Stimulated activated CD4-positive, alpha-beta T cell treated with anti-CD3 and anti-CD28 coated beads, Interleukin-2, amount 100 ng/mL, for 24 hours (primary cell): Measurements from ENCODE around the gene CPE.

ENCODE experiments used
- DNase-seq, 2 donors: peaks; one replicate each; pipeline ENCODE4 v3.0.0-alpha.2; 2020

CPE gene

GRCh38 chr4:165367040-165367439 is 11.8 kb upstream of the CPE start:
- DNase-seq = no peak

DNA sequence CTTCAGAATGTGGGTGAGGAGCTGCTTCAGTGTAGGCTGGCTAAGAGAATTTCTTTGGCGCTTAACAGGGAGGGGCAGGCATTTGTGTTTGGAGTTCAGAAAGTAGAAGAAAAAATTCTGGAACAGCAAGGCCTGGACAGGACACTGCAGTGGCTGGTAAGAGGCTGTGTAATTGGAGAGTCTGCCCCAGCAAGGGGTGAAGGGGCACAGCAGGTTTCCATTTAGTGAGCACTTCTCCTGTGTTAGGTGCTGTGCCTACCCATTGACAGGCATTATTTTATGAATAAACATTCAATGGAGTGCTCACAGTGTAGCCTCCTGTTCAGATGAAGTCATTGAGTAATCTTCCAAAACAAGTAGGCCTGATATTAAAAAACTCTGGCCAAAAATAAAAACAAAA is 10.7 kb upstream of the CPE start:
- no peak for DNase-seq

GRCh38 chr4:165368567-165368966 is 10.2 kb upstream of the CPE start:
- no peak for DNase-seq

- no peak for DNase-seq
Measured at GRCh38 chr4:165369522-165369921, 9.3 kb upstream of the CPE start.

DNA sequence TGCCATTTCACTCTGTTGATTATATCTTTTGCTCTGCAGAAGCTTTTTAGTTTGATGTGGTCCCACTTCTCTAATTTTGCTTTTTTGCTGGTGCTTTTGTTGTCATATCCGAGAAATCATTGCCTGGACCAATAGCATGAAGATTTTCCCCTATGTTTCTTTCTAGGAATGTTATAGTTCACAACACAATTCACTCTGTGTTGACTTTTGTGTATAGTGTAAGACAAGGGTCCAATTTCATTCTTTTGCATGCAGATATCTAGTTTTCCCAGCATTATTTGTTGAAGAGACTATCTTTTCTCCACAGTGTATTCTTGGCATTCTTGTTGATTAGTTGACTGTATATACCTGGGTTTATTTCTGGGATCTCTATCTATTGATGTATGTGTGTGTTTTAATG is 8.3 kb upstream of the CPE start:
- no peak for DNase-seq

DNA sequence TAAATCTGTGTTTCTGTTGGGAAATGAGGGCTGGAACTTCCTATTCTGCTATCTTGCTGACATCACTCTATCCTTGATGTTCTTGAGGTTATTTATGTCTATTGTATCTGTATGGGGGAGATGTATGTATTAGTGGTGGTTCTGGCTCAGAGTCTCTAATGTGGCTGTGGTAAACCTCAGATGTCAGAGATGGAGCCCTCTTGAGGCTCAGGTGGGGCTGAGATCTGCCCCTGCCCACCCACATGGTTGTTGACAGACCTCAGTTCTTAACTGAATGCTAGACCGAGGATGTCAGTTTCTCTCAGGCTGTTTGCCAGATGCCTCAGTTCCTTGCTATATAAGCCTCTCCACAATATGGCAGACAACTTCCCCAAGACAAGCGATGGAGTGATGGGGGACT is 3.3 kb upstream of the CPE start:
- no peak for DNase-seq

DNA sequence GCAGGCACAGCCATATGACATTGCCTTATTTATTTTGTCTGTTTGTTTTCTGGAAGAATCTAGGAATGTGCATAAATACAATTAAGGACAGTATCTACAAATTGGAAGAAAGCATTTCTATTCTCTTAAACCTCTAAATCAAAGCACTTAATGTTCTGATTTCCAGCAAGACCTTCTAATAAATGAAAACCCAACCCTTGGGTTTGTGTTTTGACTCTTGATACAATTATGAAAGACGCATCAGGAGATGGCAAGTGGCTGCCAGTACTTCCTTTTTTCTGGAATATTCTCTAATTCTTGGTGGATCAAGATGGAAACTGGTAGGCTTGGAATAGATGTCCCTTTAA is 437 bp upstream of the CPE start:
- DNase-seq = no peak

DNA sequence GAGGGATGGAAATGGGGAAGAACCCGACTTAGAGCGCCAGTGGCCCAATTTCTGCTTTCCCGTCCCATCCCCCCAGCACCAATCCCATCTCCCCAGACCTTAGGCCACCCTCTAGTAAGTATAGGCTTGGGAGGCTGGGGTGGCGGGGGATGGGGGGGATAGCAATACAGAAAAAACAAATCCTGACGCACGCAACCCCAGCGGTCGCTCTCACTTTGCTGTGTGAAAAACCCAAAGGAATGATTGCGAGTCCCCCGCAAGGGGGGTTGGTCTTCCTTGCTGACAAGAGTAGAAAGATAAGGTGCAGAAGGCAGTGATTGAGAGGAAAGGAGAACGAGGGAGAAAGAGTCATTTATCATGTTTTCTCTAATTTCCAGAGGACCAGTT is 863 bp downstream of the CPE start:
- DNase-seq = no peak

DNA sequence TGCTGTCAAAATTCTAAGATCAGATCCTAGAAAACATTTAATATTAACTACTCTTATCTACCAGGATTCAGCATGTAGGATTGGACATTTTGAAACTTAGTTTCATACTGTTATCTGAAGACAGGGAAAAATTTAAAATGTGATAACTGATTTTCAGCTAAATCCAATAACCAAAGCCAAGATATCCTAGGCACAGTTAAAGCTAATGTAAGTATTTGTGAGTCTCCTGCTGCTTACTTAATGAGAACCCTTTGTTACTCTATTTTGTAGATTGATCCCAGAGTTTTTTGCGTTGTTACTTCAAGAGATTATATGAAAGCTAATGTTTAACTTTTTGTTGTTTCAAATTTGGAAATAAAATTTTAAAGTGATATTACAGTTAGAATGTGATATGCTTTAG is 2.0 kb downstream of the CPE start:
- DNase-seq = no peak

DNA sequence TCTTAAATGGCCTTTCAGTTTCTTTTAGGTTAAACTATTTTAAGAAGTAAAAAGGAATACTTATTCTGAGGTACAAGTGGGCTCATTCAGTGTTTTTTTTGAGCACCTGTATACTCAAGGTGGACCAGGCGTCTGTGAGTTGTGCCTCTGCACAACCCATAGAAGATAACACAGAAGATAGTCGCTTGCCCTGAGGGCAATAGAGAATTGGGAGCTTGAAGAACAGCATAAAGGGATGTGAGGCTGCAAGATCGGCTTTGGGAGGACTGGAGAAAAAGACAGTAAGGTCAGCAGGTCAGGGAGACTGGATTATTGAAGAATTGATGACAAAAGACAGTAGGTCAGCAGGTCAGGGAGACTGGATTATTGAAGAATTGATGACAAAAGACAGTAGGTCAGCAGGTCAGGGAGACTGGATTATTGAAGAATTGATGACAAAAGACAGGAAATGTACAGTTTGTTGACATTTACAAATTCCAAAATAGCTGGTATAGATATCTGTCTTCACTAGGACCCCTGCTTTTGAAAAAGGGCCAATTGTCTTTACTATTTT is 3.1 kb downstream of the CPE start:
- no peak for DNase-seq

DNA sequence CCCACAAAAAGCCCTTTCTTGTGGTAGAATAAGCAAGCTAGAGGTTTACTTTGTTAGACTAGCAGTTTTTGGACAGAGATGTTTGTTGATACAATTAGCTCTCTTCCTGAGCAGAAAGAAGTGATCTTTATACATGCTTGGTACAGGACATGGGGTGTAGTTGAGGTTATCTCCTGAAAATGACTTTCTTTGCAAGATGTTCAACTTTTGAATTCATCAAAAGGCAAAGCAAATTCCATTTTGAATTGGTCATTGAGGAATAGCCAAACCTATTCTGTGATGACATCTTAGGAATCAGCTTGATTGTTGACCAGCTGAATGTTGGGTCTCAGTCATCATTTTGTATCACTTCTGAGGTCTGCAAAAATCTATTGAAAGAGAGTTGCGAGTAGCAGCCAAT is 3.8 kb downstream of the CPE start:
- no peak for DNase-seq

- no peak for DNase-seq
Measured at GRCh38 chr4:165383591-165384073, 4.8 kb downstream of the CPE start.

- no peak for DNase-seq
Measured at GRCh38 chr4:165384186-165384585, 5.4 kb downstream of the CPE start.

DNA sequence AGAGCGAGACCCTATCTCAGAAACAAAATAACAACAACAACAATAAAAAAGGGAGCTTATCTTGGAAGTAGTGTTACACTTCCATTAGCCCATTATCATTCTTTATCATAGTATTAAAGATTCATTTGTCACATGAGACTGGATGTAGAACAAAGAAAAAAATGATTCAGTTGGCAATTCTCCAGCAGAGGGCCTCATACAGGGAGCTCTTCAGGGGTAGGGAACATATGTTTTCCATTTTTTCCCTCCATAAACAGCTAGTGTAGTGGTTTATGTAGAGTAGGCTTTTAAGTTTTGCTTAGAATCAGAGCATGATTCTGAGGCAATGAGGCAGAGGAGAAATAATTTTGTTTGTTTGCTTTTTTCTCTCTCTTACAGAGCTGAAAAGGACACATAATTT is 5.8 kb downstream of the CPE start:
- DNase-seq = no peak

DNA sequence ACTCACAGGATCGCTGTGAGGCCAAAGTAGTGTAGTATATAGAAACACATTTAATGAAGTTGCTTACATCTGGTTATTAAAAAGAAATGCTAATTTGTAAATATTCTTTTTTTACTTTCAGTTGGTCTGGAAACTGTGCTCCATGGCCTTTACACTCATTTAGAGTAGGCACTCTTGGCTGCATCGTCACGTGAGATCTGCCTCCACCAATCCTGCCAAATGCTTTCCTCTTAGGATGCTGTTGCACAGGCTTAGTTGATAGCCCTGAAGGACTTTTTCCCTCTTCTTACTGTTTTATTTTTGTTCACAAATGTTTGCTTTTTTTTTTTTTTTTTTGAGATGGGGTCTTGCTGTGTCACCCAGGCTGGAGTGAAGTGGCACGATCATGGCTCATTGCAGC is 6.3 kb downstream of the CPE start:
- DNase-seq = no peak

DNA sequence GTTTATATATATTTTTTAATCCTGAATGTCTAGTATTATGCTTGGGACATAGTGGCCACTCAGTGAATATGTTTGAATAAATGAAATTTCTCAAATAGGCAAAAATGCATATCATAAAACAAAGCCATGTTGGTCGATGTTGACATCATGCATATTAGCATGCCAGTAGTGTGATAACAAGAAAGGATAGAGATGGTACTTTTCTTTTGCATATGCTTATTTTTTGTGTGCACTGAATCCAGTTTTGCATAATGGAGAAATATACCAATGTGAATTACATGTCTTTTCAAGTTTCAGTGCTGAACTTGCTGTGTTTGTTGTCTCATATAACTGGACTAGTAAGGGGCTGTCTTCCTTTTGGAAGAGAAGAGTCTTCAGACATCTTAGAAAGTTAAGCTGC is 7.5 kb downstream of the CPE start:
- DNase-seq = no peak

- DNase-seq = no peak
Measured at GRCh38 chr4:165388756-165389155, 9.9 kb downstream of the CPE start.

- DNase-seq = no peak
Measured at GRCh38 chr4:165393051-165393450, 14.2 kb downstream of the CPE start.

- no peak for DNase-seq
Measured at GRCh38 chr4:165393704-165394103, 14.9 kb downstream of the CPE start.

DNA sequence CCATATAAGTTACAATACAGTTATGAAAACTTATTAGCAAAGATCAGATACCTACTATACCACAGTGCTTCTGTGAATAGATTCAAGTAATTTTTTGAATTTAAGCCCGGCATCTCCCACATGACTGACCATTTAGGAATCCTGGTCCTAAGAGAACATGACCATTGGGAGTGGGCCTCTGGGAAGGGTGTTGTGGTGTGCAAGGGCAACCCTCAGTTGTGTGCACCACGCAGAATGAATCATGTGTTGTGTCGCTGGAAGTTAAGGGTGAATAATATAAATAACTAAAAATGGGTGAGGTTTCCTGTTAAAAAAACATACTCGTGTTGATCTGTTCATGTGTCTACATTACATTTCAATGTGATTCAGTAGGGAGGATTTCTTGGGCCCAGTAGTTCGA is 15.5 kb downstream of the CPE start:
- DNase-seq = no peak

GRCh38 chr4:165398570-165398969 is 19.8 kb downstream of the CPE start:
- no peak for DNase-seq

- DNase-seq = no peak
Measured at GRCh38 chr4:165402375-165402774, 23.6 kb downstream of the CPE start.

DNA sequence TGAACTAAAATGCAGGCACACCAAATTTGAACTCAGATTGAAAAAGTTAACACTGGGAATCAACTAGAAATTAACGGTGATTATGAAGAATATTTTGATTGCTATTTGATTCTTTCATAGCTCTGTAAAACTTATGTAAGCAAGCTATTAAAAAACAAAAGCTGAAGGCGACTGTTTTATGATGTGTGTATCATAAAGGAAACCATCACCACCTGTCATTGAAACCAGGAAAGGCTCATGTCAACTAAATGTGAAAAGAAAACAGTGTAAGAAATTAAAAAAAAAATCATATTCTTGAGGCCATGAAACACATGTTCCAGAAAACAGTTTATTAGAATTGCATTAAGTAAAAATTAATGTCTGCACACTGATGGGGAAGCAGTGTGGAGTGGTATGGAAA is 24.2 kb downstream of the CPE start:
- DNase-seq = no peak

- no peak for DNase-seq
Measured at GRCh38 chr4:165403637-165404036, 24.8 kb downstream of the CPE start.

GRCh38 chr4:165404080-165404479 is 25.3 kb downstream of the CPE start:
- DNase-seq = no peak

DNA sequence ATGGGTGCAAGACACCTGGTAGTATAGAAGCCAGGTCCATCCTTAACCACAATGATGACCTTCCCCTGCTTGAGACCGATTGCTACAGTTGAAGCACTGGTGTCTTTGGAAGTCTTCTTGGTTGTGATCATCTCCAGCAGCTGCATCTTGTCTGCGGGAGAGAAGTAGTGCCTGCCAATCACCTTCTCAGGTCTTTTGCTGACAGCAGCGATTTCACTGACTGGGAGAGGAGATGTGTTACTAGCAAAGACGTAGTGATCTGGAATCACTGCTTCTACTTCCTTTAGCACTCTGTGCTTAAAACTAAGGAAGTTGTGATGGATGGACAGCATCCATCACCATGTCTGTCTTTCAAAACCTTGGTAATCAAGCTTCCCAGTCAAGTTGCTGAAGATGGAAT is 25.9 kb downstream of the CPE start:
- DNase-seq = no peak
